ENCODE results near the gene LARP4.

DNA sequence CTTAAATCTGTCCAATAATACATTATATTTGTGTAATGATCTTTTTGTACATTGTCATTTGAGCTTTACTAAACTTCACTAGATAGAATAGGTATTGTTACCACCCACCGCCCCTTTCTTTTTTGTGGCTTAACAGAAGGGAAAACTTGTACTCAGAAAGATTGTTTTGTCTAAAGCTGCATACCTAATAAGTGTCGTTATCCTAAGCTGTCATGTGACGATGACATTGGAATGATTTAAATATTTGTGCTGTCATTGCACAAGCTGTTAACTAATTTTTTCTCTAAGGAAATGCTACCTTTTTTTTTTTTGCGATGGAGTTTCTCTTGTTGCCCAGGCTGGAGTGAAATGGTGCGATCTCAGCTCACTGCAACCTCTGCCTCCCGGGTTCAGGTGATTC, 107.7 kb downstream of the LARP4 start:
- TF ChIP-seq, protein P1, sequence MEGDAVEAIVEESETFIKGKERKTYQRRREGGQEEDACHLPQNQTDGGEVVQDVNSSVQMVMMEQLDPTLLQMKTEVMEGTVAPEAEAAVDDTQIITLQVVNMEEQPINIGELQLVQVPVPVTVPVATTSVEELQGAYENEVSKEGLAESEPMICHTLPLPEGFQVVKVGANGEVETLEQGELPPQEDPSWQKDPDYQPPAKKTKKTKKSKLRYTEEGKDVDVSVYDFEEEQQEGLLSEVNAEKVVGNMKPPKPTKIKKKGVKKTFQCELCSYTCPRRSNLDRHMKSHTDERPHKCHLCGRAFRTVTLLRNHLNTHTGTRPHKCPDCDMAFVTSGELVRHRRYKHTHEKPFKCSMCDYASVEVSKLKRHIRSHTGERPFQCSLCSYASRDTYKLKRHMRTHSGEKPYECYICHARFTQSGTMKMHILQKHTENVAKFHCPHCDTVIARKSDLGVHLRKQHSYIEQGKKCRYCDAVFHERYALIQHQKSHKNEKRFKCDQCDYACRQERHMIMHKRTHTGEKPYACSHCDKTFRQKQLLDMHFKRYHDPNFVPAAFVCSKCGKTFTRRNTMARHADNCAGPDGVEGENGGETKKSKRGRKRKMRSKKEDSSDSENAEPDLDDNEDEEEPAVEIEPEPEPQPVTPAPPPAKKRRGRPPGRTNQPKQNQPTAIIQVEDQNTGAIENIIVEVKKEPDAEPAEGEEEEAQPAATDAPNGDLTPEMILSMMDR (IDR thresholded peaks at IDR 0.05; ENCODE audit: insufficient read depth, low read length, poor library complexity, severe bottlenecking): no peak
- TF ChIP-seq EZH2phosphoT487 (conservative IDR thresholded peaks at IDR 0.05; ENCODE audit: low read length): no peak

Data from SU-DHL-6 (cell line).